ENCODE data around the gene AKAP1. TPM values are rescaled to one million over a fixed set of nuclear protein-coding genes. Genes with fewer than 3 reads are reported as not detected.

The AKAP1 gene
- polyA plus RNA-seq, 1 donor (not counting 4 experiments of a cell fraction or from before 2014, with no cell fraction given), result 24.1 TPM

DNA sequence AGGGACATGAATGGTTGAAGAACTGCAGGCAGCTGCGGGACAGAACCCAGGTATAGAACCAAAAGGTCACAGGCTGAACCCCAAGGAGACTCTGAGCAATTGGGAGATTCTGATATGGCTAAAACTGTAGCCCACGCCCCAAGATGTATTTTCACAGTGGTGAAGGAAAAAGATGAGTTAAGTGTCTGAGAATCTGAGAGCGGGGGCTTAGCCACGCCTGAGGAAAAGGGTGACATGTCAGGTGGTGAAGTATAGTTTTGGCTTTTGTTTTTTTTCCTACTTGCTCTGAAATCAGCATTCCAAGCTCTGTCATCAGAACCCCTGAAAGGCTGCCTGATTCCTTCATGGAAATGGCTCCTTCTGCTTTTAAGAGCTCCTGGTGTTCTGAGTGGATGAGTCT is 73.3 kb downstream of the AKAP1 start:
- no peaks in the 10 kb centered on the region for H3K9me3 ChIP-seq (ENCODE audit: control insufficient read depth, low read depth, low read length)
- no peaks in the 10 kb centered on the region for H3K36me3 ChIP-seq (ENCODE audit: control insufficient read depth in 2 of 2, extremely low read depth in 1 of 2, insufficient read depth in 2 of 2, low read length in 2 of 2)
- H3K27ac ChIP-seq (ENCODE audit: control insufficient read depth, insufficient read depth, low read length), result no peak overlapping the region
- dilution Hi-C loops (cut with MboI; ENCODE audit: extremely low pct_ligation_motif_present, low sequenced_read_pairs), result no loop called here
- no peaks in the 10 kb centered on the region for H4K20me1 ChIP-seq (ENCODE audit: control insufficient read depth, extremely low read depth, insufficient read depth, low read length)
- H3K4me2 ChIP-seq (ENCODE audit: control insufficient read depth, extremely low read depth, insufficient read depth, low read depth, low read length), result no peak overlapping the region
- DNase-seq (ENCODE audit: low read depth, low spot score) (no peak), FAIRE-seq (no peak)
- no peak overlapping the region for H2AFZ ChIP-seq (ENCODE audit: control insufficient read depth, low read length)
- H3K4me1 ChIP-seq (ENCODE audit: control insufficient read depth, extremely low read depth, insufficient read depth, low read length), result no peaks in the 10 kb centered on the region
- H3K79me2 ChIP-seq (ENCODE audit: control insufficient read depth, insufficient read depth, low read length), result no peaks in the 10 kb centered on the region
- no peak overlapping the region for H3K9ac ChIP-seq (ENCODE audit: control insufficient read depth, extremely low read depth, insufficient read depth, low read length)
- no peaks in the 10 kb centered on the region for H3K9me1 ChIP-seq (ENCODE audit: control insufficient read depth, extremely low read depth, insufficient read depth, low read length)
- H3K27me3 ChIP-seq (ENCODE audit: control insufficient read depth, extremely low read depth, insufficient read depth, low read length), result no peaks in the 10 kb centered on the region
- H3K4me3 ChIP-seq (ENCODE audit: control insufficient read depth in 2 of 3, extremely low read depth in 1 of 3, insufficient read depth in 2 of 3, low read depth in 1 of 3, low read length in 3 of 3), result no peak overlapping the region
- TF ChIP-seq, protein P1, sequence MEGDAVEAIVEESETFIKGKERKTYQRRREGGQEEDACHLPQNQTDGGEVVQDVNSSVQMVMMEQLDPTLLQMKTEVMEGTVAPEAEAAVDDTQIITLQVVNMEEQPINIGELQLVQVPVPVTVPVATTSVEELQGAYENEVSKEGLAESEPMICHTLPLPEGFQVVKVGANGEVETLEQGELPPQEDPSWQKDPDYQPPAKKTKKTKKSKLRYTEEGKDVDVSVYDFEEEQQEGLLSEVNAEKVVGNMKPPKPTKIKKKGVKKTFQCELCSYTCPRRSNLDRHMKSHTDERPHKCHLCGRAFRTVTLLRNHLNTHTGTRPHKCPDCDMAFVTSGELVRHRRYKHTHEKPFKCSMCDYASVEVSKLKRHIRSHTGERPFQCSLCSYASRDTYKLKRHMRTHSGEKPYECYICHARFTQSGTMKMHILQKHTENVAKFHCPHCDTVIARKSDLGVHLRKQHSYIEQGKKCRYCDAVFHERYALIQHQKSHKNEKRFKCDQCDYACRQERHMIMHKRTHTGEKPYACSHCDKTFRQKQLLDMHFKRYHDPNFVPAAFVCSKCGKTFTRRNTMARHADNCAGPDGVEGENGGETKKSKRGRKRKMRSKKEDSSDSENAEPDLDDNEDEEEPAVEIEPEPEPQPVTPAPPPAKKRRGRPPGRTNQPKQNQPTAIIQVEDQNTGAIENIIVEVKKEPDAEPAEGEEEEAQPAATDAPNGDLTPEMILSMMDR (optimal IDR thresholded peaks at IDR 0.05 in 1 of 3, IDR thresholded peaks at IDR 0.05 in 1 of 3, conservative IDR thresholded peaks at IDR 0.05 in 1 of 3; ENCODE audit: extremely low read depth in 1 of 3, insufficient read depth in 2 of 3, low read length in 3 of 3), result no peak
- TF ChIP-seq EZH2 (IDR thresholded peaks at IDR 0.05; ENCODE audit: low read length), result no peak

DNA sequence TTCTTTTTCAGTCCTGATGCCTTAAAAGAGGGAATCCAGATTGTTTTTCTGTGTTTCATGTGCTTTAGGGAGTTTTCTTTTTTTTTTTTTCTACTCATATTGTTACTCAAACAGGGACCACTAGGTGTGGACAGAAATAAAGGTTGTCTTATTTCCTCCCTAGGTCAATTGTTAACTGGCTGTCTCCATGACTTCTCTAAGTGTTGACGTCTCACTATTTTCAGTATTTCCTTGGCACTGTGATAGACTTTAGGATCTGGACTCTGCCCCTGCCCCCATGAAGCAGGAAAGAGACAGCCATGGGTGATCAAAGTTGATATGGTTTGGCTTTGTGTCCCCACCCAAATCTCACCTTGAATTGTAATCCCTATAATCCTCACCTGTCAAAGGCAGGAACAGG is 73.7 kb downstream of the AKAP1 start:
- Histone ChIP-seq H3K9ac (ENCODE audit: control insufficient read depth, extremely low read depth, insufficient read depth, low read length) (no peak overlapping the region), H2AFZ (ENCODE audit: control insufficient read depth, low read length) (no peak overlapping the region), H3K9me1 (ENCODE audit: control insufficient read depth, extremely low read depth, insufficient read depth, low read length) (no peaks in the 10 kb centered on the region), H3K27me3 (ENCODE audit: control insufficient read depth, extremely low read depth, insufficient read depth, low read length) (no peaks in the 10 kb centered on the region), H3K27ac (ENCODE audit: control insufficient read depth, insufficient read depth, low read length) (no peak overlapping the region), H3K36me3 (ENCODE audit: control insufficient read depth in 2 of 2, extremely low read depth in 1 of 2, insufficient read depth in 2 of 2, low read length in 2 of 2) (no peaks in the 10 kb centered on the region), H3K4me1 (ENCODE audit: control insufficient read depth, extremely low read depth, insufficient read depth, low read length) (no peaks in the 10 kb centered on the region), H3K9me3 (ENCODE audit: control insufficient read depth, low read depth, low read length) (no peaks in the 10 kb centered on the region), H3K4me3 (ENCODE audit: control insufficient read depth in 2 of 3, extremely low read depth in 1 of 3, insufficient read depth in 2 of 3, low read depth in 1 of 3, low read length in 3 of 3) (no peak overlapping the region), H3K79me2 (ENCODE audit: control insufficient read depth, insufficient read depth, low read length) (no peaks in the 10 kb centered on the region), H4K20me1 (ENCODE audit: control insufficient read depth, extremely low read depth, insufficient read depth, low read length) (no peaks in the 10 kb centered on the region), H3K4me2 (ENCODE audit: control insufficient read depth, extremely low read depth, insufficient read depth, low read depth, low read length) (no peak overlapping the region)
- DNase-seq (ENCODE audit: low read depth, low spot score), result no peak
- dilution Hi-C loops (cut with MboI; ENCODE audit: extremely low pct_ligation_motif_present, low sequenced_read_pairs), result no loop called here
- no peak for FAIRE-seq
- TF ChIP-seq, protein P1 (optimal IDR thresholded peaks at IDR 0.05 in 1 of 3, IDR thresholded peaks at IDR 0.05 in 1 of 3, conservative IDR thresholded peaks at IDR 0.05 in 1 of 3; ENCODE audit: extremely low read depth in 1 of 3, insufficient read depth in 2 of 3, low read length in 3 of 3), result no peak
- no peak for TF ChIP-seq EZH2 (IDR thresholded peaks at IDR 0.05; ENCODE audit: low read length)
